ENCODE measurements around the gene PLXNA4. TPM values are rescaled to one million over a fixed set of nuclear protein-coding genes. Genes with fewer than 3 reads are reported as not detected.

PLXNA4 gene
- total RNA-seq, 1 donor from 2014 or later: 16.2 TPM

GRCh38 chr7:132368246-132368900, 207.9 kb downstream of the PLXNA4 start:
- no peak for DNase-seq
- H3K4me3 Mint-ChIP-seq (ENCODE audit: unreplicated experiment): no peak overlapping the region
- peaks cover 6% of the 10 kb centered on the region for H3K9me3 Mint-ChIP-seq (ENCODE audit: unreplicated experiment)
- H3K27me3 Mint-ChIP-seq (ENCODE audit: unreplicated experiment): peaks cover 6% of the 10 kb centered on the region
- H3K27ac Mint-ChIP-seq (ENCODE audit: unreplicated experiment): no peak overlapping the region
- H3K36me3 Mint-ChIP-seq (ENCODE audit: unreplicated experiment): no peaks in the 10 kb centered on the region
- H3K4me1 Mint-ChIP-seq (ENCODE audit: low read depth, unreplicated experiment): no peaks in the 10 kb centered on the region
- no peak for TF ChIP-seq CTCF (IDR thresholded peaks at IDR 0.05; ENCODE audit: partially characterized antibody, unreplicated experiment)

- H3K4me3 Mint-ChIP-seq (ENCODE audit: unreplicated experiment): no peak overlapping the region
- DNase-seq: no peak
- no peaks in the 10 kb centered on the region for H3K4me1 Mint-ChIP-seq (ENCODE audit: low read depth, unreplicated experiment)
- no peak for TF ChIP-seq CTCF (IDR thresholded peaks at IDR 0.05; ENCODE audit: partially characterized antibody, unreplicated experiment)
- peaks cover 6% of the 10 kb centered on the region for H3K9me3 Mint-ChIP-seq (ENCODE audit: unreplicated experiment)
- H3K36me3 Mint-ChIP-seq (ENCODE audit: unreplicated experiment): no peaks in the 10 kb centered on the region
- no peak overlapping the region for H3K27ac Mint-ChIP-seq (ENCODE audit: unreplicated experiment)
- peaks cover 7% of the 10 kb centered on the region for H3K27me3 Mint-ChIP-seq (ENCODE audit: unreplicated experiment)
Observed at GRCh38 chr7:132367795-132368194, 208.5 kb downstream of the PLXNA4 start.

- peaks cover 6% of the 10 kb centered on the region for H3K9me3 Mint-ChIP-seq (ENCODE audit: unreplicated experiment)
- DNase-seq: no peak
- no peaks in the 10 kb centered on the region for H3K36me3 Mint-ChIP-seq (ENCODE audit: unreplicated experiment)
- TF ChIP-seq CTCF (IDR thresholded peaks at IDR 0.05; ENCODE audit: partially characterized antibody, unreplicated experiment): no peak
- no peak overlapping the region for H3K27ac Mint-ChIP-seq (ENCODE audit: unreplicated experiment)
- H3K4me3 Mint-ChIP-seq (ENCODE audit: unreplicated experiment): no peak overlapping the region
- H3K4me1 Mint-ChIP-seq (ENCODE audit: low read depth, unreplicated experiment): no peaks in the 10 kb centered on the region
- peaks cover 7% of the 10 kb centered on the region for H3K27me3 Mint-ChIP-seq (ENCODE audit: unreplicated experiment)
Observed at GRCh38 chr7:132367004-132367403, 209.3 kb downstream of the PLXNA4 start.

- Mint-ChIP-seq H3K9me3 (ENCODE audit: unreplicated experiment) (peaks cover 8% of the 10 kb centered on the region), H3K4me1 (ENCODE audit: low read depth, unreplicated experiment) (no peaks in the 10 kb centered on the region), H3K27ac (ENCODE audit: unreplicated experiment) (no peak overlapping the region), H3K4me3 (ENCODE audit: unreplicated experiment) (no peak overlapping the region), H3K36me3 (ENCODE audit: unreplicated experiment) (no peaks in the 10 kb centered on the region), H3K27me3 (ENCODE audit: unreplicated experiment) (peaks cover 9% of the 10 kb centered on the region)
- DNase-seq: no peak
- no peak for TF ChIP-seq CTCF (IDR thresholded peaks at IDR 0.05; ENCODE audit: partially characterized antibody, unreplicated experiment)
Observed at GRCh38 chr7:132364226-132364625, 212.0 kb downstream of the PLXNA4 start.

GRCh38 chr7:132362059-132362458, 214.2 kb downstream of the PLXNA4 start:
- H3K9me3 Mint-ChIP-seq (ENCODE audit: unreplicated experiment): peaks cover 6% of the 10 kb centered on the region
- H3K36me3 Mint-ChIP-seq (ENCODE audit: unreplicated experiment): peaks cover 3% of the 10 kb centered on the region
- no peak for DNase-seq

More at GRCh38 chr7:132362059-132362458, 214.2 kb downstream of the PLXNA4 start:
- H3K4me3 Mint-ChIP-seq (ENCODE audit: unreplicated experiment): no peak overlapping the region
- H3K4me1 Mint-ChIP-seq (ENCODE audit: low read depth, unreplicated experiment): no peaks in the 10 kb centered on the region
- no peak for TF ChIP-seq CTCF (IDR thresholded peaks at IDR 0.05; ENCODE audit: partially characterized antibody, unreplicated experiment)
- H3K27ac Mint-ChIP-seq (ENCODE audit: unreplicated experiment): no peak overlapping the region
- peaks cover 8% of the 10 kb centered on the region for H3K27me3 Mint-ChIP-seq (ENCODE audit: unreplicated experiment)
